ENCODE data around the gene CARS2.

GRCh38 chr13:110700641-110701040 lies 5.3 kb downstream of the CARS2 start:
- TF ChIP-seq POLR2A (IDR thresholded peaks at IDR 0.05) = no peak
- TF ChIP-seq POLR2AphosphoS5 (IDR thresholded peaks at IDR 0.05) = no peak
- TF ChIP-seq EP300 (IDR thresholded peaks at IDR 0.05) = no peak

All from stomach (tissue), 4 donors.